Liver (tissue), 4 donors: ENCODE results near the gene CDC42BPB. TPM values are rescaled to one million over a fixed set of nuclear protein-coding genes. Genes with fewer than 3 reads are reported as not detected.

Experiments used
- polyA plus RNA-seq, 2 donors: library from polyadenylated mRNA; stranded (reverse) in 1 of 2; unstranded in 1 of 2; fragments of 200-250 nt in 1 of 2; fragments of >200 nt in 1 of 2; fragmentation: Nextera tagmentation in 1 of 2; extraction: Ambion mirVana in 1 of 2; gene quantifications; one replicate each; pipeline versions ENCODE4 v1.2.1 to v1.2.3, GENCODE V29; 2013 to 2015
- total RNA-seq, 2 donors: library from RNA; depleted of rRNA; stranded (reverse); fragments of >200 nt; gene quantifications; one replicate each; pipeline ENCODE4 v1.2.3, GENCODE V29; 2014
- donor health status: healthy.
- donor health status: healthy.
- donor health status: healthy.

Gene CDC42BPB
- total and polyA plus RNA-seq, 4 donors = 4.1 to 78.7 (median 29.7) TPM

Other genes starting within 250 kb of the CDC42BPB start
- 10 to 100 TPM in 1 of 2 donors, 1 to 10 TPM in 1; 2.1 to 51.2 TPM for gene AMN, start 134.9 kb downstream of the CDC42BPB start, total RNA-seq
- gene AMN, start 134.9 kb downstream of the CDC42BPB start, polyA plus RNA-seq = 10 to 100 TPM in 1 of 2 donors, 1 to 10 TPM in 1; 5.1 to 12.1 TPM
- gene LBHD2, start 26.7 kb upstream of the CDC42BPB start, total RNA-seq = under 1 TPM in 1 of 2 donors, not detected in 1; 0.47 TPM
- under 1 TPM in 1 of 2 donors, not detected in 1; 0.53 TPM for gene LBHD2, start 26.7 kb upstream of the CDC42BPB start, polyA plus RNA-seq
- 10 to 100 TPM; 46.8 to 77.8 TPM for gene EXOC3L4, start 37.2 kb upstream of the CDC42BPB start, total RNA-seq
- 10 to 100 TPM; 24.0 to 26.6 TPM for gene EXOC3L4, start 37.2 kb upstream of the CDC42BPB start, polyA plus RNA-seq
- 10 to 100 TPM; 25.0 to 32.0 TPM for gene TNFAIP2, start 65.9 kb upstream of the CDC42BPB start, total RNA-seq
- 10 to 100 TPM in 1 of 2 donors, 1 to 10 TPM in 1; 8.9 to 19.8 TPM for gene TNFAIP2, start 65.9 kb upstream of the CDC42BPB start, polyA plus RNA-seq